Measurements from ENCODE around the gene EIPR1.
"Not testable (repeated sequence)": the region's sequence is repeated elsewhere in the genome, so short reads cannot be mapped to it uniquely, and the experiment has no call there.

Gene EIPR1

DNA sequence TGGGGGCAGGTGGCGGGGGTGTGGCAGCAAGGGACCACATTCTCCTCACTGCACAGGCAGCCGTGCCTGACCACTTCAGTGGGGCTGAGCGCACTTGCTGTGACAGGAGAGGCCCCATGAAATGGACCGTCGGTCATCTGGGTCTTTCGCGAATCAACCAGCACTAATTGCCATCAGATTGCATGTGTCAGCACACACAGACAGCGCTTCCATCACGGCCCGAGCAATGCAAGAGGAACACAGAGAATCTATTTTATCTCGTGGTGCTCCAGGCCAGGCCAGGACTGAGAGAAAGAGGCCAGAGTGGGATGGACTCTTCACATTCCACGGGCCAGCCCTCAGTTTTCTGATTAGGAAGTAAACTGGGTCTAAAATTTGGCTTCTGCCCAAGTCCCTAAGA, 87.0 kb downstream of the EIPR1 start:
- DNase-seq (ENCODE audit: low read depth) = no peak
- no peak overlapping the region for H3K4me3 ChIP-seq (ENCODE audit: low read length)
- TF ChIP-seq, protein P1, sequence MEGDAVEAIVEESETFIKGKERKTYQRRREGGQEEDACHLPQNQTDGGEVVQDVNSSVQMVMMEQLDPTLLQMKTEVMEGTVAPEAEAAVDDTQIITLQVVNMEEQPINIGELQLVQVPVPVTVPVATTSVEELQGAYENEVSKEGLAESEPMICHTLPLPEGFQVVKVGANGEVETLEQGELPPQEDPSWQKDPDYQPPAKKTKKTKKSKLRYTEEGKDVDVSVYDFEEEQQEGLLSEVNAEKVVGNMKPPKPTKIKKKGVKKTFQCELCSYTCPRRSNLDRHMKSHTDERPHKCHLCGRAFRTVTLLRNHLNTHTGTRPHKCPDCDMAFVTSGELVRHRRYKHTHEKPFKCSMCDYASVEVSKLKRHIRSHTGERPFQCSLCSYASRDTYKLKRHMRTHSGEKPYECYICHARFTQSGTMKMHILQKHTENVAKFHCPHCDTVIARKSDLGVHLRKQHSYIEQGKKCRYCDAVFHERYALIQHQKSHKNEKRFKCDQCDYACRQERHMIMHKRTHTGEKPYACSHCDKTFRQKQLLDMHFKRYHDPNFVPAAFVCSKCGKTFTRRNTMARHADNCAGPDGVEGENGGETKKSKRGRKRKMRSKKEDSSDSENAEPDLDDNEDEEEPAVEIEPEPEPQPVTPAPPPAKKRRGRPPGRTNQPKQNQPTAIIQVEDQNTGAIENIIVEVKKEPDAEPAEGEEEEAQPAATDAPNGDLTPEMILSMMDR (IDR thresholded peaks at IDR 0.05; ENCODE audit: insufficient read depth, low read depth, low read length, missing control alignments) = no peak

DNA sequence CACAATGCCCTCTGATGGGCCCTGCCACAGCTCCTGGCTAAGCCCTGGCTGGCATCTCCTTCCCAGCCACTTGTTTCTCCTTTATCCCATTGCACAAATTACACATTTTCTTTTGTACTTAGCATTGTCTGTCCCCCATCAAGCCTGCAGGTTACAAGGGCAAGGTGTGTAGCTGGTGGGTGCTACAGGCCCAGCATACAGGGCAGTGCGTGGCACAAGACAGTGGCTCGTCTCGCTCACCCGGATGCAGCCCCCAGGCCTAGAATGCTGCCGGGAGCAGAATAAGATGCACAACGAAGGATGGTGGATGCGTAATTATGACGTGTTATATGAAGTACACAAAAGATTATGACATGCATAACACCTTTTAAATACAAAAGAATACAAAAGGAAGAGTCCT, 87.6 kb downstream of the EIPR1 start:
- no peak for DNase-seq (ENCODE audit: low read depth)
- TF ChIP-seq, protein P1 (IDR thresholded peaks at IDR 0.05; ENCODE audit: insufficient read depth, low read depth, low read length, missing control alignments) = no peak

DNA sequence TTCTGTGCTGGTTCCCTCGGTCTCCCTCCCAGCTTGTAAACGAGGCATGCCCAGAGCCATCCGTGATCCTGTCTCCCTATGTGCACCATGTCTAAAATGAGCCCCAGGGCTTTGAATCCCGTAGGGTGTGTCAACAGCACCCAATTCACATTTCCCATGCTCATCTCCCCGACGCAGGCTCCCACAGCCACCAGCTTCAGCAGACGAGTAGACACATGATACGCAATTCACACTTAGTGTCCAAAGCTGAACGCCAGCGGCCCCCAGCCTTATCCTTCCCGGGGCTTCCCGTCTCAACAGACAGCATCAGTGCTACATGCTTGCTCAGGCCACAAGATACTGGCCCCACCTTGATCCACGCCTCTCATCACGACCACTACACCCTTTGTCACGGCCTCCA, 88.1 kb downstream of the EIPR1 start:
- no peak for DNase-seq (ENCODE audit: low read depth)
- H3K4me3 ChIP-seq (ENCODE audit: low read length) = no peak overlapping the region
- TF ChIP-seq, protein P1 (IDR thresholded peaks at IDR 0.05; ENCODE audit: insufficient read depth, low read depth, low read length, missing control alignments) = no peak

More for the DNA sequence above, 87.6 kb downstream of the EIPR1 start:
- no peak overlapping the region for H3K4me3 ChIP-seq (ENCODE audit: low read length)

DNA sequence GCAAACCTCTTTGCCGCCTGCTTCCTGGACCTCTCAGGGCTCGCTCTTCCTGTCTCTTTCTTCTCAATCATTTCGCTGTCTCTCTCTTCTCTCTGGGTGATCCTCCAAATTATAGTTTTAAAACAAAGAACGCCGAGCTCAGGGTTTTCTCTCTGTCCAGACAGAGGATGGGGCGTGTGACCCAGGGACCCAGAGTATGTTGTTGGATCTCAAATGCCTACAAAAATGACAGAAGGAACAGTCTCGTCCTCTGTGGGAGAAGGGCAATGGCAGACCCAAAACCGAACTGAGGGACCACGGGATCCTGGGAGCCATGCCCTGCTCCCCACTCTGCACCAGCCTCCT, 88.5 kb downstream of the EIPR1 start:
- DNase-seq (ENCODE audit: low read depth) = no peak
- no peak overlapping the region for H3K4me3 ChIP-seq (ENCODE audit: low read length)
- TF ChIP-seq, protein P1 (IDR thresholded peaks at IDR 0.05; ENCODE audit: insufficient read depth, low read depth, low read length, missing control alignments) = no peak

DNA sequence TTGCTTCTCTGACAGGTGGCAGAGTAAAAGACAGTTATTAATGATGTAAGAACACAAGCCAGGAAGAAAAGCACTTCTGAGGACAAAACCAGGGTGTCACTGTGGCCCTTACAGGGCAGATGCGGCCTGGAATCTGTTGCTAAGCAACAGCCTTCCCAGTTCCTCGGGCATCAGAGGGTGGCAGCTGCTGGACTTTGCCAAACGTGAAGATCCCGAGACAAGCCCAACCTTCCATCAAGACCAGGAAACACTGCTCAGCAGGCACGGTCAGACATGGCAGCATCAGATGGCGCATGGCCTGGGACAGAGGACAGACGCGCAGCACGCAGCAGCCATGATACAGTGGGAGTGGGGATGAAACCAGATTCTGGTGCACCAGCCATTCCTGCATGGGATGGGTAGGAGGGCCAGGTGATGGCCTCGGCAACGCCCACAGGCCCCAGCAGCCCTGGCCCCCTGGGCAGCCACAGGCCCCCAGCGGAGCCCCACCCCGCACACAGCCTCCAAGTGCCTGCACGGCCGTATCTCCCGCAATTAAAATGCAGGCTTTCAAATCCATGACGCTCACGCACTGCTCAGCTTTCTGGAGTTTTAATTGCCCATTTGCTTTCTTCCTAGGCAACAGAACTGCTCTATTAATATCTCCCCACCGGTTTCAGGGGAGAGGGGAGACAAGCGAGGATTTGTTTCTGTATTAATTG, 89.0 kb downstream of the EIPR1 start:
- no peak for DNase-seq (ENCODE audit: low read depth)
- TF ChIP-seq, protein P1 (IDR thresholded peaks at IDR 0.05; ENCODE audit: insufficient read depth, low read depth, low read length, missing control alignments) = no peak
- H3K4me3 ChIP-seq (ENCODE audit: low read length) = no peak overlapping the region

DNA sequence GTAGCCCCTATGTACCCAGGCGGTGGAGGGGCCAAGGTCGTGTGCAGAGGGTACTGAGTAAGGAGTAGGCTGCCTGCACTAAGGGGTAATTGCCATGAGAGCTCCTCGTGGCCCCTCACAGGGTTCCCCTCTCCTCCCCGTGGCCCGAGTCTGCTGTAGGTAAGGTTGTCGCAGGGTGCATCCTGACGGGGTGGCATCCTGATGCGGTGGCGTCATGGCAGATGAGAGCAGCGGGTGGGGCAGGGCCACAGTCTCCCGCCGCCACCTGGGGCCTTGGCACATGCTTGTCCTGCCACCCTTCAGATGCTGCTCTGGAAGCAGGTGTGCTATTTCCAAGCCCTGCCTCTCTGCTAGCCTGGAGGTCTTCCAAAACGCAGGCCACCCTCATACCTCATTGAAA, 89.7 kb downstream of the EIPR1 start:
- TF ChIP-seq, protein P1 (IDR thresholded peaks at IDR 0.05; ENCODE audit: insufficient read depth, low read depth, low read length, missing control alignments) = no peak
- H3K4me3 ChIP-seq (ENCODE audit: low read length) = no peak overlapping the region
- no peak for DNase-seq (ENCODE audit: low read depth)

DNA sequence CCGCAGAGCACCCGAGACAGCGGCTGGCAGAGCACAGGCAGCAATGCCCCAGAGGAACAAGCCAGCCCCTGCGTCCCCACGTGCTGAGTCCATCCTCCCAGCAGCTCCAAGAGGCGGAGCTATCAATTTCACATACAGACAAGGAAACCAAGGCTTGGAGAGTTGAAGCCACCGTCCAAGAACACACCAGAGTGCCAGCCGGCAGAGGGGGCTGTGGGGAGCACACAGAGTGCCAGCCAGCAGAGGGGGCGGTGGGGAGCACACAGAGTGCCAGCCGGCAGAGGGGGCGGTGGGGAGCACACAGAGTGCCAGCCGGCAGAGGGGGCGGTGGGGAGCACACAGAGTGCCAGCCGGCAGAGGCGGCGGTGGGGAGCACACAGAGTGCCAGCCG, 91.0 kb downstream of the EIPR1 start:
- H3K4me3 ChIP-seq (ENCODE audit: low read length); DNase-seq (ENCODE audit: low read depth): not testable (repeated sequence)

All from epithelial cell of esophagus (primary cell).